ENCODE measurements around the gene CAPS. TPM values are rescaled to one million over a fixed set of nuclear protein-coding genes. Genes with fewer than 3 reads are reported as not detected.
"Not testable (repeated sequence)": the region's sequence is repeated elsewhere in the genome, so short reads cannot be mapped to it uniquely, and the experiment has no call there.

CAPS gene
- total RNA-seq: 10 to 100 TPM; 11.8 to 12.5 TPM

DNA sequence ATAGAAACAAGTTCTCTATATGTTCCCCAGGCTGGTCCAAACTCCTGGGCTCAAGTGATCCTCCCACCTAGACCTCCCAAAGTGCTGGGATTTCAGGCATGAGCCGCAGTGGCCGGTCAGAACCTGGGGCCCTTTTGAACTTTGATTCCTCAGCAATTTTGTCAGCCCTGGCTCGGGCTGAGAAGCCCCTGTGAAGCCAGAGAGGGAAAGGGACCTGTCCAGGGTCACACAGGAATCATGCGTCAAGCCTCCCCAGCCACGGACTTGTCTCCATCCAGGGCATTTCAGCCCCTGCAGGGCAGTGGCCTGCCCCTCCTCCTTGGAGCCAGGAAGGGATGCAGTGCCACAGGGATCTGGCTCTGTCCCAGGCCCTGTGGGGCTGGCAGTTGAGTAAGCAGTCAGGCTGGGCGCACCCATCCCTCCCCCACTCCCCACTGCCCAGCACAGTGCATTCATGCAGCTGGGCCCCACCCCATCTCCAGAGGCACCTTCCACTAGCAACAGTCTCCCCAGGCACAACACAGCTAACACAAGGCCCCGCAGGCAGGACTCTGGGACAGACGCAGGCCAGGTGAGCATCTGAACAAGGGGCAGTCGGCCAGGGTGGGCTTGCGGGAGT lies at the start of gene CAPS:
TSS of gene CAPS (plus strand) at position 516 of the 619 bp plus-strand sequence. CDS start 153 bp downstream, outside the sequence.
- no peaks in the 10 kb centered on the region for H3K9me3 Mint-ChIP-seq
- H3K27me3 Mint-ChIP-seq: no peaks in the 10 kb centered on the region
- CTCF ChIA-PET: no interaction called here
- DNase-seq: no peak
- H3K4me3 Mint-ChIP-seq: no peak within 1 kb of the TSS
- POLR2A ChIA-PET: interaction anchor here (1.4 kb wide), 1 partner anchor 10 kb away, joined by 4 read pairs; the partner anchor contains the start of genes NDUFA11 and VMAC
- H3K4me1 Mint-ChIP-seq: no peaks in the 10 kb centered on the region
- H3K27ac Mint-ChIP-seq: no peak within 1 kb of the TSS
- peaks cover 10% of the 10 kb centered on the region for H3K36me3 Mint-ChIP-seq (ENCODE audit: low read depth)

DNA sequence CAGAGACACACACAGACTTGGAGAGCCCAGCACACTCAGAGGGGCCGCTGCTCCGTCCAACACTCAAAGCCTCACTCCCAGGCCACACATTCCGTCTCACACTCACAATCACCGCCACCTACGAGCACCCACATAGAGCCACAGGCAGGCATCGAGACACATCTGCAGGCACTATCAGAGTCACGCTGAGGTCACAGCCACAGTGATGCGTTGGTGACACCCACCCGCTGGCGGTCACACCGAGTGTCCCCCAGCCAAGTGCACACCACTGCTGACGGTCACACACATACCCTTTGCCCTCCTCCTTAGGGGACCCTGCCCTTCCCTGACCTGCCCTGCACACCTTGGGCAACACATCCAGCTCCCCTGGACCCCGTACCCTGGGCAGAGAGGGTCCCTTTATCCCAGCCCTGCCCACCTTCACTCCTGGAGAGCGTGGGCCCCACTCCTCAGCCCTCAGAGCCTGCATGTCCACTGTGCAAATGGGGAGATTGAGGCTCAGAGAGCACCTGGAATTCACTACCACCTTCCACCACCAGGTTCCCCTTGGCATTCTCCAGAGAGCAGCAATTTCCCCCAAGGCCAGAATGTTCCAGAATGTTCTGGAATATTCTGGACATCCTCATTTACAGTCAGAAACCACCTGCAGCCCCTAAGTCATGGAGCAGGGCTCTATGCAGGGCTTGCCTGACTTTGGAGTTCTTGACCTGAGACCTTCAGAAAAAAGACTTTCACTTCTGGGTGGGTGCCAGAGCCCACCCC lies 49.1 kb upstream of the CAPS start:
- H3K4me1 Mint-ChIP-seq: no peaks in the 10 kb centered on the region
- ChIA-PET CTCF (no interaction called here), POLR2A (no interaction called here)
- no peaks in the 10 kb centered on the region for H3K36me3 Mint-ChIP-seq (ENCODE audit: low read depth)
- no peak overlapping the region for H3K4me3 Mint-ChIP-seq
- no peak overlapping the region for H3K27ac Mint-ChIP-seq
- no peak for DNase-seq
- H3K27me3 Mint-ChIP-seq: no peaks in the 10 kb centered on the region
- H3K9me3 Mint-ChIP-seq: no peaks in the 10 kb centered on the region

DNA sequence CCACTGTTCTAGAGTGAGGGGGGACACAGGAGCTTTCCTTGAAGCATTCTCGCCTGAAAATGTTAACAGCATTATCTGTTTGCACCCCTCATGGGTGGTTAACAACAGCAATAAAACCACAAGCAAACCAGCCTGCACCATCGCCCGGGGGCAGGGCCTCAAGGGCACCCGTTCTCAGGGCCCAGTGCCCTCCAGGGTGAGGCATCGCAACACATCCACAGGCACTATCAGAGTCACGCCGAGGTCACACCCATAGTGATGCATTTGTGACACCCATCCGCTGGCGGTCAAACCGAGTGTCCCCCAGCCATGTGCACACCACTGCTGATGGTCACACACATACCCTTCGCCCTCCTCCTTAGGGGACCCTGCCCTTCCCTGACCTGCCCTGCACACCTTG lies 48.3 kb upstream of the CAPS start:
- H3K36me3 Mint-ChIP-seq (ENCODE audit: low read depth): no peaks in the 10 kb centered on the region
- CTCF ChIA-PET: no interaction called here
- no peaks in the 10 kb centered on the region for H3K9me3 Mint-ChIP-seq

DNA sequence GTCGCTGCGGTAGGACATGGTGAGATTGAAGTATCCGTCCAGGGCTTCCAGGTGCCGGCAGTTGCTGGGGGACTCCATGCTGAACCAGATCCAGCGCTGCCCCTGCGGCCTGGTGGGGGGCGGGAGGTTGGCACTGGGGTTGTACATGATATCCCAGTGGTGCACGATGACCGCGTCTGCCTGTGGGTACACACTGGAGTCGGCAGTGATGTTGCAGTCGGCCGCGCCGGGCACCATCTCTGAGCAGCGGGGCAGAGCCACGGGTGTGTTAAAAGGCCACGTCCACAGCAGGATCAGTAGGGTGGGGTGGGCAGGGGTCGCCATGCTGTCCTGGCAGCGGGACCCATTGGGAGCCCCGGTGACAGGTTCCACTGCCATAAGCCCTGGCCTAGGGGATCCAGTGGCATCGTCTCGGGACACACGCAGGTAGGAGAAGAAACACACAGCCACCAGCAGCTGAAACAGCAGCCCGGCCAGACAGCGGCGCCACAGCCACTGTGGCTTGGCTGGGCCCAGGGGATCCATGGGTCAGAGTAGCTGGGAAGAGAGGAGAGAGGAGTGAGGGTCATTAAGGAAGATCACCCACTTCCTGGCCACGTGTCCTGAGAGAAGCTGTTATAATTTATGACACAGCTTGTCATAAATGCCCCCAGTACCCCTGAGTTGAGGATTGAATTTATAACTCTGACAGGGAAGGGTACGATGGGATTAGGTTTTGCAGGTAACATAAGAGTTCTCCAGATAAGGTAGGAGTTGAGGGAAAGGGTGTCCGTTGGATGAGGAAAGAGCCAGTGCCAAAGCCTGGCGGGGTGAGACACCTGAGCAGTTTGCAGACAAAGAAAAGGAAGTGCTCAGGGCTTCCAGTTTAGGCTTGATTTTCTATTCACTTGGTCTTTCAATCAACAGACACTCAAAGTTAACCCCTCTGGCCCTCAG lies 46.6 kb upstream of the CAPS start:
- H3K4me3 Mint-ChIP-seq: no peak overlapping the region
- ChIA-PET POLR2A (no interaction called here), CTCF (no interaction called here)

More for the DNA sequence above, 48.3 kb upstream of the CAPS start:
- no peaks in the 10 kb centered on the region for H3K4me1 Mint-ChIP-seq
- POLR2A ChIA-PET: no interaction called here
- no peak for DNase-seq
- H3K27me3 Mint-ChIP-seq: no peaks in the 10 kb centered on the region
- H3K4me3 Mint-ChIP-seq: no peak overlapping the region
- no peak overlapping the region for H3K27ac Mint-ChIP-seq

DNA sequence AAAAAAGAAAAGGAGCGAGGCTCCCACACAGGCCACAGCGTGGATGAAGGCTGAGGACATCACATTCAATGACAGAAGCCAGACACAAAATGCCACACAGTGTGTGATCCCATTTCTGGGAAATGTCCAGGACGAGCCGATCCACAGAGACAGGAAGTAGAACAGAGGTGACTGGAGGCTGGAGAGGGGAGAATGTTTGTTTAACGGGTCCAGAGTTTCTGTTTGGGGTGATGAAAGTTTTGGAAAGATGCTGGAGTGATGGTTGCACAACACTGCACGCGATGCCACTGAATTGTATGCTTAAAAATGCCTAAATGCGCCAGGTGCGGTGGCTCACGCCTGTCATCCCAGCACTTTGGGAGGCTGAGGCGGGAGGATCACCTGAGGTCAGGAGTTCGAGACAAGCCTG lies 43.1 kb upstream of the CAPS start:
- ChIA-PET POLR2A (no interaction called here), CTCF (no interaction called here)
- H3K4me1 Mint-ChIP-seq: no peaks in the 10 kb centered on the region
- no peaks in the 10 kb centered on the region for H3K9me3 Mint-ChIP-seq
- H3K27ac Mint-ChIP-seq: no peak overlapping the region
- H3K4me3 Mint-ChIP-seq: no peak overlapping the region
- no peaks in the 10 kb centered on the region for H3K36me3 Mint-ChIP-seq (ENCODE audit: low read depth)
- no peak for DNase-seq
- H3K27me3 Mint-ChIP-seq: no peaks in the 10 kb centered on the region

More for the DNA sequence above, 46.6 kb upstream of the CAPS start:
- H3K27ac Mint-ChIP-seq: no peak overlapping the region
- H3K9me3 Mint-ChIP-seq: no peaks in the 10 kb centered on the region
- no peaks in the 10 kb centered on the region for H3K4me1 Mint-ChIP-seq
- no peaks in the 10 kb centered on the region for H3K27me3 Mint-ChIP-seq
- no peaks in the 10 kb centered on the region for H3K36me3 Mint-ChIP-seq (ENCODE audit: low read depth)
- DNase-seq: no peak

DNA sequence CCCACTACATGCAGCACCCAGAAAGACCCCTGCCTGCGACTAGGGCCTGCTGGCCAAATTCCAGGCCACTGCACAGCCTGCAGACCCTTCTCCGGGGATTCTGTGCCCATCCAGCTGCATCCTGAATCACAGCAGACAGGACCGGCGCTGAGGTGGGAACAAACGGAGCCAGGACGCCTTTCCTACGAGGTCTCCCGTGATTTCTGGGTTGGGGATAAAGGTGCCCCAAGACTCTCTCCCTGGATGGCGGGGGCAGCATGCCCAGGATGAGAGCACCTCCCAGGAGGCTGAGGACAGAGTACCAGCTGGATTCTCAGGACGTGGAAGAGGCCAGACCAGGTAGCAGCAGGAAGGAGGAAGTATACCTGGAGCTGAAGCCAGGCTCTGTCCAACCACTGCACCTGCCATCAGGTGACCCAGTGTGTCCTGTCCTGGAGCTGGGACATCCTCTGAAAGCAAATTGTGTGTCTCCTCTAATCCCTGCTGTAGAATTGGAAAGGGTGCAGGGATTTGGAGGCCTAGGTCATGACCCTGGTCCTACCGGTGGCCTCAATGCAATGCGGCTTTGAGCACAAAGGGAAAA lies 40.3 kb upstream of the CAPS start:
- ChIA-PET POLR2A (no interaction called here), CTCF (no interaction called here)
- Mint-ChIP-seq H3K9me3 (no peaks in the 10 kb centered on the region), H3K27me3 (no peaks in the 10 kb centered on the region), H3K36me3 (ENCODE audit: low read depth) (no peaks in the 10 kb centered on the region), H3K4me3 (no peak overlapping the region), H3K27ac (no peak overlapping the region), H3K4me1 (no peaks in the 10 kb centered on the region)
- DNase-seq: no peak

DNA sequence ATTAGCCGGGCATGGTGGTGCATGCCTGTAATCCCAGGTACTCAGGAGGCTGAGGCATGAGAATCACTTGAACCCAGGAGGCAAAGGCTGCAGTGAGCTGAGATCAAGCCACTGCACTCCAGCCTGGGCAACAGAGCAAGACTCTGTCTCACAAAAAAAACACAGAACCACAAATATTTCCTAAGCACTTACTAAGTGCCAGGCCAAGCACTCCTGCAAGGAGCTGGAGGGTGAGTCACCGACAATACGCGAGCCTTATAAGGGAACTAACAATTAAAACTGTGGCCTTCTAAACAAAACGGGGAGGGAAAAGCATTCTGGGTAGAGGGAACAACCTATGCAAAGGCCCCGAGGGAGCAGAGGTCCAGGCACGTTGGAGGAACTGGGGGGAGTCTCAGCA lies 39.6 kb upstream of the CAPS start:
- H3K27ac Mint-ChIP-seq; H3K4me1 Mint-ChIP-seq; H3K9me3 Mint-ChIP-seq; H3K36me3 Mint-ChIP-seq (ENCODE audit: low read depth); CTCF ChIA-PET; H3K27me3 Mint-ChIP-seq; H3K4me3 Mint-ChIP-seq; POLR2A ChIA-PET; DNase-seq: not testable (repeated sequence)

DNA sequence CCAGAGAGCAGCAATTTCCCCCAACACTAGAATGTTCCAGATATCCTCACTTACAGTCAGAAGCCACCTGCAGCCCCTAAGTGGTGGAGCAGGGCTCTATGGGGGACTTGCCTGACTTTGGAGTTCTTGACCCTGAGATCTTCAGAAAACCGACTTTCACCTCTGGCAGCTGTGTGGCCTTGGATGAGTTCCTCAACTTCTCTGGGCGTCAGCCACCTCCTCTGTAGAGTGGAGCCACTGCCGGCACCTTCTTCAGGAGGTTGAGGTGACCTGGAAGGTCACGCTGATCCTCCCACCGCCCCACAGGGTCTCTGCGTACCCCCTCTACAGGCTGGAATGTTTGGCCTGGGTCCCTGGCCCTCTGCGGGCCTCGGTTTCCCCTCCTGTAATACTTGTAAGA lies 36.6 kb upstream of the CAPS start:
- no peaks in the 10 kb centered on the region for H3K9me3 Mint-ChIP-seq
- DNase-seq: no peak
- H3K36me3 Mint-ChIP-seq (ENCODE audit: low read depth): no peaks in the 10 kb centered on the region
- ChIA-PET CTCF (no interaction called here), POLR2A (no interaction called here)
- H3K27ac Mint-ChIP-seq: no peak overlapping the region
- peaks cover 2% of the 10 kb centered on the region for H3K27me3 Mint-ChIP-seq
- no peak overlapping the region for H3K4me3 Mint-ChIP-seq
- no peaks in the 10 kb centered on the region for H3K4me1 Mint-ChIP-seq

DNA sequence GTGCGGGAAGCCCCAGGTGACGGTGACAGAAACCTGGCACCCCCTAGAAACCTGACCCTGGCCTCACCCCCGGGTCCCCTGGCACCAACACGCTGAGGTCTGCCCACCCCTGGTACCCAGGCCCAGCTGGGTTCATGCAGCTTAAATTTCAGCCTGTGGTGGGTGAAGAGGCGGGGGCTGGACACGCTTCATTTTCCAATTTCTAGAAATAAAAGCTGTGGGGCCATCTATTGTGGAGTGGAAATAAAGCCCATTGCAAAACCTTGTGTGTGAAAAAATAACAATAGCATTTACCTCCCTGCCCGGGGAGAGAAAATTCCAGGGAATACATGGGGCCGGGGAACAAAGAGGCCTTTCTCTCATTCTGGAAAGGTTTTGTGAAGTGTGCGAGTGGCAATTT lies 36.2 kb upstream of the CAPS start:
- Mint-ChIP-seq H3K27ac (no peak overlapping the region), H3K9me3 (no peaks in the 10 kb centered on the region), H3K4me3 (no peak overlapping the region), H3K27me3 (peaks cover 2% of the 10 kb centered on the region), H3K36me3 (ENCODE audit: low read depth) (no peaks in the 10 kb centered on the region), H3K4me1 (no peaks in the 10 kb centered on the region)
- ChIA-PET POLR2A (no interaction called here), CTCF (no interaction called here)
- no peak for DNase-seq

DNA sequence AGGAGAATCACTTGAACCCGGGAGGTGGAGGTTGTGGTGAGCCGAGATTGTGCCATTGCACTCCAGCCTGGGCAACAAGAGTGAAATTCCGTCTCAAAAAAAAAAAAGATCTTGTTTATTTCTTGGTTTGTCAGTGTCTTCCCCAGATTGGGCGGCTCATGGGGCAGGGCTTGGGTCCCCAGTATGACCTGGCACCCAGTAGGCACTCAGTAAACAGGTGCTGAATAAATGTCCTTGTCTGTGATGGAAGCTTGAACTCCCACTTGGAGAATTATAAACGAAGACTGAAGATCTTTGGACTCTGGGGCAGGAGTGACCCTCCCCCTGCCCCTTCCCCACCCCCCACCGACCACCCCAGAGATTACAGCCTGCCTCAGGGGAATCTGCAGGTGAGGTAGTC lies 33.9 kb upstream of the CAPS start:
- Mint-ChIP-seq H3K27ac (no peak overlapping the region), H3K4me3 (no peak overlapping the region), H3K4me1 (no peaks in the 10 kb centered on the region), H3K36me3 (ENCODE audit: low read depth) (no peaks in the 10 kb centered on the region), H3K9me3 (no peaks in the 10 kb centered on the region), H3K27me3 (peaks cover 3% of the 10 kb centered on the region)
- no peak for DNase-seq
- CTCF ChIA-PET: no interaction called here
- POLR2A ChIA-PET: no interaction called here

DNA sequence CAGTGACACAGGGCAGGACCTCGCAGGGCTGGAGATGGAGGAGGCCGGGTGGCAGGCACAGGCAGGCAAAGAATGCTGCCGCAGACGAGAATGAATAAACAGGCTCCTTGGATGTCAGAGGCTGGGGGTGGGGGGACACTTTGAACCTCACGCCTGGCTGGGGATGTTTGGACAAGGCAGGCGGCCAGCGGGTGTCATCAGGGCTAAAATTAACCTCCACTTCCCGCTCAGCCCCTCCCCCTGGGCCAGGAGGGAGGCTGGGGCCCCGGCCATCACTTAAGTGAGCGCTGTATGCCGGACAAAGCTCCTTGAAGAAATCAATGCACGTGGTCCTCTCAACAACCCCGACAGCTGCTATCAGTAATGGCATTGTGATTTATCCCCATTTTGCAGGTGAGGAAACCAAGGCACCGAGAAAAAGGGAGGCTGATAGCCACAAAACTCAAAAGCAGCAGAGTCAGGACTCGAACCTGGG lies 33.4 kb upstream of the CAPS start:
- CTCF ChIA-PET: no interaction called here
- POLR2A ChIA-PET: no interaction called here
- no peak for DNase-seq

DNA sequence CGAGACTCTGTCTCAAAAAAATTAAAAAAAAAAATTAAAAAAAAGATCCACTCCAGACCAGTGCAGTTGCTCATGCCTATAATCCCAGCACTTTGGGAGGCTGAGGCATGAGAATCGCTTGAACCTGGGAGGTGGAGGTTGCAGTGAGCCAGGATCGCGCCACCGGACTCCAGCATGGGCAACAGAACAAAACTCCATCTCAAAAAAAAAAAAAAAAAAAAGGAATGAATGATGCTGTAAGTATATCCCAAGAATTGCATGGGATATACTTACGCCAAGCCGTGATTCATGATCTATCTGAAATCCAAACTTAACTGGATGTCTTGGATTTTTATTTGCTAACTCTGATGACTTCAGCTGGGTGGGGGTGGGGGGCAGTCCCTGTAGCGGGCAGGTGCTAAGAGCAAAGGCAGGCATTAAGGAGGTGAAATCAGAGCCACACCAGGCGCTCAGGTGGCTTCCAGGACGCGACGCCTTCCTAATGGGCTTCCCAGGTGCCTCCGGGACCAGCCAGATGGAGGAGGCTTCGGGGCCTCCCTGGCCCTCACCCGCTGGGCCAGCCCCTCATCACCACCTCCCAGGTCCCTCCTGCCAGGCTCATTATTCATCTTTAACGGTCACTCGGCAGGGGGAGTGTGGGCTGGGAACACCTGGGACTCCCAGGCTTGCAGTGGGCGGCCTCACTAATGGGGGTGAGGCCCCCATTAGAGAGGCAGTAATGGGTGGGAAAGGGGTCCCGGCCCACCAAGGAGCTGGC lies 32.3 kb upstream of the CAPS start:
- CTCF ChIA-PET: no interaction called here
- Mint-ChIP-seq H3K36me3 (ENCODE audit: low read depth) (no peaks in the 10 kb centered on the region), H3K9me3 (no peaks in the 10 kb centered on the region), H3K4me1 (no peaks in the 10 kb centered on the region), H3K27me3 (peaks cover 3% of the 10 kb centered on the region), H3K27ac (no peak overlapping the region), H3K4me3 (no peak overlapping the region)
- POLR2A ChIA-PET: interaction anchor here (1.2 kb wide), 1 partner anchor 9 kb away, joined by 3 read pairs; no protein-coding TSS in a partner anchor
- no peak for DNase-seq

More for the DNA sequence above, 33.4 kb upstream of the CAPS start:
- Mint-ChIP-seq H3K27me3 (peaks cover 3% of the 10 kb centered on the region), H3K9me3 (no peaks in the 10 kb centered on the region), H3K36me3 (ENCODE audit: low read depth) (no peaks in the 10 kb centered on the region), H3K4me1 (no peaks in the 10 kb centered on the region), H3K4me3 (no peak overlapping the region), H3K27ac (no peak overlapping the region)

Data from activated CD4-positive, alpha-beta memory T cell treated with anti-CD3 and anti-CD28 coated beads, Interleukin-2, amount 10 ng/mL, durations not matched to agents 7 days and 5 days (primary cell).